ENCODE data around the gene CALN1. TPM values are rescaled to one million over a fixed set of nuclear protein-coding genes. Genes with fewer than 3 reads are reported as not detected.
A peak's percentile ranks its signal among the peaks of the same experiment; 100 is the strongest.

The CALN1 gene
- total RNA-seq, 1 donor from 2014 or later = not detected

DNA sequence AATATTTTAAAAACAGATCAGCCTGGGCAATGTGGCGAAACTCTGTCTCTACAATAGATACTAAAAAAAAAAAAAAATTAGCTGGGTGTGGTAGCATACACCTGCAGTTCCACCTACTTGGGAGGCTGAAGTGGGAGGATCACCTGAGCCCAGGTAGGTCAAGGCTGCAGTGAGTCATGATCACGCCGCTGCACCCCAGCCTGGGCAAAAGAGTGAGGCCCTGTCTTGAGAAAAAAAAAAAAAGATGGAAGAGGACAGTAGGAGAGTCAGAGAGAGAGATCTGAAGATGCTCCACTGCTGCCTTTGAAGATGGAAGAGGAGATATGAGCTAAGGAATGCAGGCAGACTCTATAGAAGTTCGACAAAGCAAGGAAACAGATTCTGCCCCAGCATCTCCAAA lies 181.9 kb downstream of the CALN1 start:
- no peak overlapping the region for H3K27ac ChIP-seq
- H3K27me3 ChIP-seq = no peaks in the 10 kb centered on the region
- no peak overlapping the region for H3K4me3 ChIP-seq
- H3K36me3 ChIP-seq = no peaks in the 10 kb centered on the region
- ATAC-seq (no peak), DNase-seq (no peak)
- intact Hi-C loops (cut with DNase I) = no loop called here
- TF ChIP-seq, protein P1, sequence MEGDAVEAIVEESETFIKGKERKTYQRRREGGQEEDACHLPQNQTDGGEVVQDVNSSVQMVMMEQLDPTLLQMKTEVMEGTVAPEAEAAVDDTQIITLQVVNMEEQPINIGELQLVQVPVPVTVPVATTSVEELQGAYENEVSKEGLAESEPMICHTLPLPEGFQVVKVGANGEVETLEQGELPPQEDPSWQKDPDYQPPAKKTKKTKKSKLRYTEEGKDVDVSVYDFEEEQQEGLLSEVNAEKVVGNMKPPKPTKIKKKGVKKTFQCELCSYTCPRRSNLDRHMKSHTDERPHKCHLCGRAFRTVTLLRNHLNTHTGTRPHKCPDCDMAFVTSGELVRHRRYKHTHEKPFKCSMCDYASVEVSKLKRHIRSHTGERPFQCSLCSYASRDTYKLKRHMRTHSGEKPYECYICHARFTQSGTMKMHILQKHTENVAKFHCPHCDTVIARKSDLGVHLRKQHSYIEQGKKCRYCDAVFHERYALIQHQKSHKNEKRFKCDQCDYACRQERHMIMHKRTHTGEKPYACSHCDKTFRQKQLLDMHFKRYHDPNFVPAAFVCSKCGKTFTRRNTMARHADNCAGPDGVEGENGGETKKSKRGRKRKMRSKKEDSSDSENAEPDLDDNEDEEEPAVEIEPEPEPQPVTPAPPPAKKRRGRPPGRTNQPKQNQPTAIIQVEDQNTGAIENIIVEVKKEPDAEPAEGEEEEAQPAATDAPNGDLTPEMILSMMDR (IDR thresholded peaks at IDR 0.05) = no peak
- H3K4me1 ChIP-seq = no peaks in the 10 kb centered on the region
- H3K9me3 ChIP-seq = no peaks in the 10 kb centered on the region

DNA sequence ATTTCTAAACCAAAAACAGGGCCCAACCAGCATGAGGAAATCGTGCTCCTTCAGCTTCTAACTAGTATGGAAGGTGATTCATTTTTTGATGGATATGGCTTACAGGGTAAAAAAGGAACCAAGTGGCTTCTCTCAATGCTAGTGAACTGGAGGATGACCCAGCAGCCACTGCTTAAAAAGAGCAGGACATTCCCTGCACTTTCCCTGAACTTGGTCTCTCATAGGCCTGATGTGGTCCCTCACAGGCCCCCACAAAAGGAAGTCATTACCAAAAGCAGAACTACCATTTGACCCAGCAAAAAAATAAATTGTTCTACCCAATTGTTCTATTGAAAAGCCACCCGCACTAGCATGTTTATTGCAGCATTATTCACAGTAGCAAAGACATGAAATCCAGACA lies 188.8 kb downstream of the CALN1 start:
- TF ChIP-seq, protein P1 (IDR thresholded peaks at IDR 0.05) = no peak
- H3K27me3 ChIP-seq = no peaks in the 10 kb centered on the region
- H3K4me3 ChIP-seq = no peak overlapping the region
- no peak for ATAC-seq
- intact Hi-C loops (cut with DNase I) = no loop called here
- no peak for DNase-seq
- H3K9me3 ChIP-seq = no peaks in the 10 kb centered on the region
- no peaks in the 10 kb centered on the region for H3K36me3 ChIP-seq
- no peak overlapping the region for H3K27ac ChIP-seq
- H3K4me1 ChIP-seq = no peaks in the 10 kb centered on the region

DNA sequence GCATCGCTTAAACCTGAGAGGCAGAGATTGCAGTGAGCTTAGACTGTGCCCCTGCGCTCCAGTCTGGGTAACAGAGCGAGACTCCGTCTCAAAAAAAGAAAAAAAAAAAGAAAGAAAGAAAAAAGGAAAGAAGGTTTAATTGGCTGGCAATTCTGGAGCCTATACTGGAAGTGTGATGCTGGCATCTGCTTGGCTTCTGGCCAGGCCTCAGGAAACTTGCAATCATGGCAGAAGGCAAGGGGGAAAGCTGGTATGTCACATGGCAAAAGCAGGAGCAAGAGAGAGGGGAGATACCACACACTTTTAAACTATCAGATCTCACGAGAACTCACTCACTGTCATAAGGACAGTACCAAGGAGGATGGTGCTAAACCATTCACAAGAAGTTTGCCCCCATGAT lies 190.0 kb downstream of the CALN1 start:
- no peaks in the 10 kb centered on the region for H3K4me1 ChIP-seq
- ATAC-seq (no peak), DNase-seq (no peak)
- intact Hi-C loops (cut with DNase I) = no loop called here
- no peak overlapping the region for H3K27ac ChIP-seq
- no peaks in the 10 kb centered on the region for H3K27me3 ChIP-seq
- no peak overlapping the region for H3K4me3 ChIP-seq
- no peaks in the 10 kb centered on the region for H3K36me3 ChIP-seq
- no peaks in the 10 kb centered on the region for H3K9me3 ChIP-seq
- TF ChIP-seq, protein P1 (IDR thresholded peaks at IDR 0.05) = no peak

DNA sequence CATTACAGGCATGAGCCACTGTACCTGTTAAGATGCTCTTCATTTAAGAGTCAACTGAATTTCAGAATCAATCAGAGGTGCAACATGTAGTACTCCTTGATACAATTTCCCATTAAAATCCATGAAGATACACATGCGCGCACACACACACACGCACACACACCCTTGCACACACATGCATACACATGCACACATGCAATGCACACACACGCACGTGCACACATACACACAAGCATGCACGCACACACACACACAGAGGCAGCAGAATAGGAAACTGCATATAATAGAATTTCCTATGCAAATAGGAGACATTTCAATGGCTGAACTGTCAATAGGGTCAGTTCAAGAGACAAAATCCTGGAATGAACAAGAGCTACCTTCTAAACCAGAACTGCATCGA lies 192.6 kb downstream of the CALN1 start:
- ATAC-seq = no peak
- Histone ChIP-seq H3K4me3 (no peak overlapping the region), H3K36me3 (no peaks in the 10 kb centered on the region), H3K9me3 (no peaks in the 10 kb centered on the region), H3K27ac (no peak overlapping the region), H3K4me1 (no peaks in the 10 kb centered on the region), H3K27me3 (no peaks in the 10 kb centered on the region)
- no peak for DNase-seq
- intact Hi-C loops (cut with DNase I) = no loop called here
- TF ChIP-seq, protein P1 (IDR thresholded peaks at IDR 0.05) = no peak

DNA sequence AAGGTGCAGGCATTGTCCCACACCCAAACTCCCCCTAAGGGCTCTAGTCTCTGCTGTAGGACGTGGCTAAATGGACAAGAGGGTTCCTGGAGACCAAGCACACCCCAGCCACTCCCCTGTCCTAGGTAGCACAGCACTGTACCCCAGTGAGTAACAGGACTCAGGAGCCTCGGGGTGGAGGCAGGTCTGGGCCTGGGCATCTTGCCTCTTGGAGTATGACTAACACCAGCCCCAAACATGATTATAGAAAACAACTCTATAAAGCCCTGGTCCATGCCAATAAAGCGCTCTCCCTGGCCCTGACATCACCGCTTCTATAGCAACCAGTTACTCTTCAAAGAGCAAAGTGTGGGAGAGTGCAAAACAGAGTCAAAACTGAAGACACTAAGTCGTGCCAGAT lies 195.0 kb downstream of the CALN1 start:
- TF ChIP-seq, protein P1 (IDR thresholded peaks at IDR 0.05) = no peak
- intact Hi-C loops (cut with DNase I) = no loop called here
- peak; percentile 21 for ATAC-seq

DNA sequence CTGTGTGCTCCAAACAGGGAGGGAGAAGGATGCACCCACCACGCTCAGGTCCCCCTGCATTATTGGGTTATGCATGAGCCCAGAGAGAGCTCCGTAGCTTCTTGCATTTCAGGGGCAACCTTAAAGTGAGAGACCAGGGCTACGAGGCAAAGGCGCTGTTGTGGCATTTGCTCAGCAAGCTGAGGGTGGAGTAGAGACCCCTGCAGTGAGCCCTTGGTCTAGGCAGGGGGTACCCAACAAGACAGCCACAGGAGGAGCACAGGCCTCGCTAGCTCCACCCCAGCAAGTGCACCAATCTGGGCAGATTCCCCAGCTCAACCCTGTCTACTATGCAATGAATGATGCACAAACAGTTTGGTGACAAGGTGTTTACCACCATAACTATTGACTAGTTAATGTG lies 198.4 kb downstream of the CALN1 start:
- Histone ChIP-seq H3K9me3 (no peaks in the 10 kb centered on the region), H3K27me3 (no peaks in the 10 kb centered on the region), H3K27ac (no peak overlapping the region), H3K4me3 (no peak overlapping the region), H3K4me1 (no peaks in the 10 kb centered on the region), H3K36me3 (no peaks in the 10 kb centered on the region)
- TF ChIP-seq, protein P1 (IDR thresholded peaks at IDR 0.05) = no peak
- ATAC-seq (no peak), DNase-seq (no peak)
- intact Hi-C loops (cut with DNase I) = no loop called here

More for the DNA sequence above, 195.0 kb downstream of the CALN1 start:
- Histone ChIP-seq H3K4me3 (no peak overlapping the region), H3K4me1 (no peaks in the 10 kb centered on the region), H3K27me3 (no peaks in the 10 kb centered on the region), H3K9me3 (no peaks in the 10 kb centered on the region), H3K36me3 (no peaks in the 10 kb centered on the region), H3K27ac (no peak overlapping the region)
- DNase-seq = no peak
